ENCODE measurements around the gene PEAK1.

- TF ChIP-seq, protein P1, sequence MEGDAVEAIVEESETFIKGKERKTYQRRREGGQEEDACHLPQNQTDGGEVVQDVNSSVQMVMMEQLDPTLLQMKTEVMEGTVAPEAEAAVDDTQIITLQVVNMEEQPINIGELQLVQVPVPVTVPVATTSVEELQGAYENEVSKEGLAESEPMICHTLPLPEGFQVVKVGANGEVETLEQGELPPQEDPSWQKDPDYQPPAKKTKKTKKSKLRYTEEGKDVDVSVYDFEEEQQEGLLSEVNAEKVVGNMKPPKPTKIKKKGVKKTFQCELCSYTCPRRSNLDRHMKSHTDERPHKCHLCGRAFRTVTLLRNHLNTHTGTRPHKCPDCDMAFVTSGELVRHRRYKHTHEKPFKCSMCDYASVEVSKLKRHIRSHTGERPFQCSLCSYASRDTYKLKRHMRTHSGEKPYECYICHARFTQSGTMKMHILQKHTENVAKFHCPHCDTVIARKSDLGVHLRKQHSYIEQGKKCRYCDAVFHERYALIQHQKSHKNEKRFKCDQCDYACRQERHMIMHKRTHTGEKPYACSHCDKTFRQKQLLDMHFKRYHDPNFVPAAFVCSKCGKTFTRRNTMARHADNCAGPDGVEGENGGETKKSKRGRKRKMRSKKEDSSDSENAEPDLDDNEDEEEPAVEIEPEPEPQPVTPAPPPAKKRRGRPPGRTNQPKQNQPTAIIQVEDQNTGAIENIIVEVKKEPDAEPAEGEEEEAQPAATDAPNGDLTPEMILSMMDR (IDR thresholded peaks at IDR 0.05) = no peak
- no peak for TF ChIP-seq POLR2AphosphoS5 (IDR thresholded peaks at IDR 0.05)
Measured at GRCh38 chr15:77266708-77267386, 153.1 kb downstream of the PEAK1 start.
